Left ventricle myocardium inferior (tissue), 1 donor: Measurements from ENCODE around the gene YBX2. TPM values are rescaled to one million over a fixed set of nuclear protein-coding genes. Genes with fewer than 3 reads are reported as not detected.
A peak's percentile ranks its signal among the peaks of the same experiment; 100 is the strongest.

Source experiments
- DNase-seq: peaks from one replicate; pipeline ENCODE4 v3.0.0-alpha.2; 2020
- H3K27ac ChIP-seq: fragments of 200-600 bp; replicated peaks from 2 replicates; pipeline ENCODE4 v1.8.0; 2021
- H3K27me3 ChIP-seq: fragments of 200-600 bp; 2 replicates; pipeline ENCODE4 v1.8.0; 2021; ENCODE audit warnings: low read depth
- H3K36me3 ChIP-seq: fragments of 200-600 bp; 2 replicates; pipeline ENCODE4 v1.8.0; 2021
- H3K4me1 ChIP-seq: fragments of 200-600 bp; 2 replicates; pipeline ENCODE4 v1.8.0; 2021
- H3K4me3 ChIP-seq: fragments of 200-600 bp; 2 replicates; pipeline ENCODE4 v1.8.0; 2021; ENCODE audit warnings: mild to moderate bottlenecking, moderate library complexity
- H3K9me3 ChIP-seq: fragments of 200-600 bp; replicated peaks from 2 replicates; pipeline ENCODE4 v1.8.0; 2021
- CTCF ChIP-seq: fragments of 200-600 bp; IDR thresholded peaks from 2 replicates; pipeline ENCODE4 v1.8.0; 2021; ENCODE audit warnings: antibody characterized with exemption, mild to moderate bottlenecking, borderline replicate concordance
- intact Hi-C: fragments of 100-400 bp; cut with micrococcal nuclease; formaldehyde crosslinking; loops from one replicate; pipeline ENCODE4 v1.11.0; 2022
- total RNA-seq: library from RNA; stranded (reverse); fragmentation: NEBNext Ultra II Directional; extraction: Animal tissue kit (Norgen Biotek cat#: 25700); gene quantifications from one replicate; pipeline ENCODE4 v1.2.1, GENCODE V29; 2021
- donor health status: DM: no; HTN: yes; CAD: no; lungs with severe emphysema.

Gene YBX2
- total RNA-seq, 1 donor from 2014 or later: 0.77 TPM

- Histone ChIP-seq H3K27me3 (peaks cover 47% of the 10 kb centered on the region), H3K4me3 (peak overlapping the region; percentile 50), H3K36me3 (no peaks in the 10 kb centered on the region), H3K27ac (peak overlapping the region; percentile 87), H3K9me3 (no peaks in the 10 kb centered on the region), H3K4me1 (peaks cover 56% of the 10 kb centered on the region)
- TF ChIP-seq CTCF: peak; percentile 94
- intact Hi-C loops: no loop called here
- DNase-seq: peak; percentile 86
Observed at GRCh38 chr17:7296189-7296861, 1.9 kb upstream of the YBX2 start.

GRCh38 chr17:7295230-7296180 is 1.1 kb upstream of the YBX2 start:
- no peak for TF ChIP-seq CTCF
- H3K36me3 ChIP-seq: no peaks in the 10 kb centered on the region
- intact Hi-C loops: no loop called here
- peaks cover 55% of the 10 kb centered on the region for H3K27me3 ChIP-seq
- H3K4me3 ChIP-seq: peak overlapping the region; percentile 50
- peaks cover 64% of the 10 kb centered on the region for H3K4me1 ChIP-seq
- DNase-seq: no peak
- H3K27ac ChIP-seq: peak overlapping the region; percentile 87
- no peaks in the 10 kb centered on the region for H3K9me3 ChIP-seq

DNA sequence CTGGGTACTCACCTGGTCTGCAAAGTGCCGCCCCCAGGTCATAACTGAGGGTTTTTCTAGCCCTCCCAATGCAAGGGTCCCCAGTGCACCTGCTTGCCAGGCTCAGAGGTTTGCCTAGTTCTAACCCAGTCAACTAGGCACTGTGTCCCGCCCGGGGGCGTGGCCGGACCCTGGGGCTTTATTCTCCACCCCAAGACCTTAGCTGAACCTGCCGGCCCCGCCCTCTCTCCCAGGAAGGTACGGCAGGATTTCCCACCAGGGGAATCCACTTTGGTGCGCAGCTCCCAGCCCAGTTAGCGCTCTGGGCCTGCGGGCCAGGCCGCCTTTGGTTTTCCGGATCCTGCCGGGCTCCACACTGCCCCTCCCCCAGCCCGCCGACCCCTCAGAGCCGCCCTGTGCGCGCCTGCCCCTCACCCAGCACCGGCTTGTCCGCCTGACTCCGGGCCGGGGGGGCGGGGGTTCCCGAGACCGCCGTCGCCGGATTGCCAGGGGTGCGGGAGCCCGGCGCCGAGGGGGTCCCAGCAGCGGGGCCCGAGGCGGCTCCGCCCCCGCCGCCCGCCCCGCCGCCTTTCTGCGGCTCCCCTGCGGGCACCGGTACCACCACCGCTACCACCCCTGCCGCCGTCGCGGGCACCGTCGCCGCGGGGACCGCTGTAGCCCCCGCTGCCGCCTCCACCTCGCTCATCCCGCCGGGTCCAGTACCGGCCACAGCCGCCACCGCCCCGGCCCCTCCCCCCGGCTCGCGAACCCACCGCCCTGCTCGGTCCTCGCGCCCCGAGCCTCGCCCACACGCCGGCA is 424 bp downstream of the YBX2 start:
- intact Hi-C loops: no loop called here

GRCh38 chr17:7293159-7293558 is 1.3 kb downstream of the YBX2 start:
- TF ChIP-seq CTCF: no peak
- H3K4me1 ChIP-seq: peaks cover 74% of the 10 kb centered on the region
- no peaks in the 10 kb centered on the region for H3K36me3 ChIP-seq
- no peaks in the 10 kb centered on the region for H3K9me3 ChIP-seq
- peaks cover 68% of the 10 kb centered on the region for H3K27me3 ChIP-seq
- H3K27ac ChIP-seq: peak overlapping the region; percentile 67
- intact Hi-C loops: no loop called here
- no peak for DNase-seq
- no peak overlapping the region for H3K4me3 ChIP-seq

More for the DNA sequence above, 424 bp downstream of the YBX2 start:
- H3K36me3 ChIP-seq: no peaks in the 10 kb centered on the region
- H3K9me3 ChIP-seq: no peaks in the 10 kb centered on the region
- TF ChIP-seq CTCF: no peak
- H3K27me3 ChIP-seq: peaks cover 68% of the 10 kb centered on the region
- H3K4me1 ChIP-seq: peaks cover 73% of the 10 kb centered on the region
- peak overlapping the region; percentile 50 for H3K4me3 ChIP-seq
- H3K27ac ChIP-seq: peak overlapping the region; percentile 87
- no peak for DNase-seq

DNA sequence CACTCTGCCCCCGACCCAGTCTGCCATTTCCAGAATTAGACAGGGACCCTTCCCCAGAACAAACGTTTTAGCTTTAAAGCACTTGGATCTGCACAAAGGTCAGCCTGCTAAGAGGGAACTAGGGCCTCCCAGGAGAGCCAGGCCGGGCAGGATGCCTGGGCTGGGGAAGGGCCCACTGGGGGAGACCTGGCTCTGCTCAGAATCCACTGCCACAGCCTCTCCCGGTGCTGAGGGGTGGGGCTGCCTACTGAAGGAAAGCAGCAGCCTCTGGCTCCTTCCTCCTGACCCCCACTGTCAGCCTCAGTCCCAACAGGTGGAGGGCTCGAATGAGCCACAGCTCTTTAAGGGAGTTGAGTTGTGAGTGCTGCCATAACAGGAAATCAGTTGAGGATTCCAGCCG is 1.7 kb downstream of the YBX2 start:
- Histone ChIP-seq H3K36me3 (no peaks in the 10 kb centered on the region), H3K27ac (peak overlapping the region; percentile 67), H3K9me3 (no peaks in the 10 kb centered on the region), H3K27me3 (peaks cover 71% of the 10 kb centered on the region), H3K4me3 (no peak overlapping the region), H3K4me1 (peaks cover 78% of the 10 kb centered on the region)
- DNase-seq: no peak
- intact Hi-C loops: no loop called here
- no peak for TF ChIP-seq CTCF
